Left lung (tissue), 10 donors: ENCODE results near the gene KIZ. TPM values are rescaled to one million over a fixed set of nuclear protein-coding genes. Genes with fewer than 3 reads are reported as not detected.
A peak's percentile ranks its signal among the peaks of the same experiment; 100 is the strongest.

Source experiments
- ATAC-seq: fragments of 200-7000 bp; cut with Tn5 transposase; one replicate; pipeline ENCODE4 v1.9.1; 2020; ENCODE audit warnings: moderate library complexity
- DNase-seq, 4 donors: peaks; one replicate each; pipeline ENCODE4 v3.0.0-alpha.2; 2013 to 2020
- H3K27ac ChIP-seq, 2 donors: fragments of 200-600 bp; sonication (generic) in 1 of 2; one replicate each; pipeline versions ENCODE4 v1.5.0 to v1.8.0; 2020 to 2021
- H3K27me3 ChIP-seq, 2 donors: fragments of 200-600 bp; sonication (generic) in 1 of 2; one replicate each; pipeline versions ENCODE4 v1.5.0 to v1.8.0; 2020 to 2021
- H3K36me3 ChIP-seq, 2 donors: fragments of 200-600 bp; sonication (generic) in 1 of 2; one replicate each; pipeline versions ENCODE4 v1.5.0 to v1.8.0; 2020 to 2021
- H3K4me1 ChIP-seq, 2 donors: fragments of 200-600 bp; one replicate each; pipeline ENCODE4 v1.8.0; 2021
- H3K4me3 ChIP-seq, 2 donors: fragments of 200-600 bp; sonication (generic) in 1 of 2; one replicate each; pipeline versions ENCODE4 v1.5.0 to v1.8.0; 2020 to 2021; ENCODE audit warnings: mild to moderate bottlenecking in 1 of 2
- H3K9me3 ChIP-seq, 2 donors: fragments of 200-600 bp; sonication (generic) in 1 of 2; one replicate each; pipeline versions ENCODE4 v1.5.0 to v1.8.0; 2020 to 2021
- intact Hi-C, 2 donors: fragments of 100-400 bp; cut with DNase I; formaldehyde crosslinking; loops; one replicate each; pipeline versions ENCODE4 v1.11.2 to v1.14.2; 2022
- polyA plus RNA-seq, 6 donors: library from polyadenylated mRNA; unstranded; fragments of 120-200 nt; gene quantifications; one replicate each; pipeline ENCODE4 v1.2.1, GENCODE V29; 2013; ENCODE audit not compliant: insufficient read length in 6 of 6
- total RNA-seq, 2 donors: library from RNA; stranded (reverse); fragmentation: NEBNext Ultra II Directional; extraction: Animal tissue kit (Norgen Biotek cat#: 25700); gene quantifications; one replicate each; pipeline ENCODE4 v1.2.1, GENCODE V29; 2021
- TF ChIP-seq, protein P1 (sequence below), 2 donors: fragments of 200-600 bp; sonication (generic) in 1 of 2; IDR thresholded peaks; one replicate each; pipeline versions ENCODE4 v1.5.0 to v1.8.0; 2021; ENCODE audit warnings: antibody characterized with exemption in 2 of 2
- donor health status: DM: no; HTN: yes; CAD: no.
- donor health status: DM: no; HTN: no; CAD: no.

The KIZ gene
- total and polyA plus RNA-seq, 8 donors = 10.4 to 30.6 (median 25.2) TPM

DNA sequence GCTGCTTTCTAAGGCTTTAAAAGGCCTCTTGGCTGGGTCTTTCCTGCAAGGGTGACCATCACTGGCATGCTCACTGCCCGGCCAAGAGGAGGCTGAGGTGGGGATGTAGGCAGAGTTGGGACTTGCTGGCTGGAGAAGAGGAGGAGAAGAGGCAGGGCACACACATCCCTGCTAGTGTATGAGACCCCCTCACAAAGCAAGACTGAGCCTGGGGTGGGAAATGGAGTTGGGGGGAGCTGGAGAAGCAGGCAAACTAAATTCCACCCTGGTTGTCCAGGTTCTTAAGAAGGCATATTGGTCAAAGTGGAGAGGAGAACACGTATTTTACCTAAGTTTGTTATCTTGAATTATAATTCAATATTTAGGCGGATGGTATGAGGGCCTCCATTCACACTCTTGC is 1.7 kb upstream of the KIZ start:
- H3K4me3 ChIP-seq = no peak overlapping the region
- no peaks in the 10 kb centered on the region for H3K36me3 ChIP-seq
- DNase-seq (no peak), ATAC-seq (no peak)
- TF ChIP-seq, protein P1, sequence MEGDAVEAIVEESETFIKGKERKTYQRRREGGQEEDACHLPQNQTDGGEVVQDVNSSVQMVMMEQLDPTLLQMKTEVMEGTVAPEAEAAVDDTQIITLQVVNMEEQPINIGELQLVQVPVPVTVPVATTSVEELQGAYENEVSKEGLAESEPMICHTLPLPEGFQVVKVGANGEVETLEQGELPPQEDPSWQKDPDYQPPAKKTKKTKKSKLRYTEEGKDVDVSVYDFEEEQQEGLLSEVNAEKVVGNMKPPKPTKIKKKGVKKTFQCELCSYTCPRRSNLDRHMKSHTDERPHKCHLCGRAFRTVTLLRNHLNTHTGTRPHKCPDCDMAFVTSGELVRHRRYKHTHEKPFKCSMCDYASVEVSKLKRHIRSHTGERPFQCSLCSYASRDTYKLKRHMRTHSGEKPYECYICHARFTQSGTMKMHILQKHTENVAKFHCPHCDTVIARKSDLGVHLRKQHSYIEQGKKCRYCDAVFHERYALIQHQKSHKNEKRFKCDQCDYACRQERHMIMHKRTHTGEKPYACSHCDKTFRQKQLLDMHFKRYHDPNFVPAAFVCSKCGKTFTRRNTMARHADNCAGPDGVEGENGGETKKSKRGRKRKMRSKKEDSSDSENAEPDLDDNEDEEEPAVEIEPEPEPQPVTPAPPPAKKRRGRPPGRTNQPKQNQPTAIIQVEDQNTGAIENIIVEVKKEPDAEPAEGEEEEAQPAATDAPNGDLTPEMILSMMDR (IDR thresholded peaks at IDR 0.05) = no peak
- intact Hi-C loops = no loop called here
- H3K27ac ChIP-seq = no peak overlapping the region
- no peaks in the 10 kb centered on the region for H3K9me3 ChIP-seq
- H3K4me1 ChIP-seq = peaks cover 5 to 18% of the 10 kb centered on the region in 2 donors
- peaks cover 0 to 8% of the 10 kb centered on the region in 2 donors for H3K27me3 ChIP-seq

- no peaks in the 10 kb centered on the region for H3K27me3 ChIP-seq
- intact Hi-C loops = no loop called here
- H3K4me3 ChIP-seq = peak overlapping the region; percentile 83 to 98
- TF ChIP-seq, protein P1 (IDR thresholded peaks at IDR 0.05) = no peak
- DNase-seq (peak in 1 of 4 donors; percentile 33), ATAC-seq (peak; percentile 58)
- peaks cover 5 to 18% of the 10 kb centered on the region in 2 donors for H3K4me1 ChIP-seq
- H3K36me3 ChIP-seq = no peaks in the 10 kb centered on the region
- H3K9me3 ChIP-seq = no peaks in the 10 kb centered on the region
- peak overlapping the region in 1 of 2 donors; percentile 48 for H3K27ac ChIP-seq
Measured at GRCh38 chr20:21125072-21125848, 622 bp upstream of the KIZ start.

- TF ChIP-seq, protein P1 (IDR thresholded peaks at IDR 0.05) = no peak
- intact Hi-C loops = no loop called here
- peak overlapping the region in 1 of 2 donors; percentile 65 for H3K27ac ChIP-seq
- ATAC-seq (no peak), DNase-seq (peak in 1 of 4 donors; percentile 44)
- peaks cover 5 to 18% of the 10 kb centered on the region in 2 donors for H3K4me1 ChIP-seq
- no peaks in the 10 kb centered on the region for H3K27me3 ChIP-seq
- H3K36me3 ChIP-seq = no peaks in the 10 kb centered on the region
- H3K4me3 ChIP-seq = peak overlapping the region; percentile 83 to 98
- no peaks in the 10 kb centered on the region for H3K9me3 ChIP-seq
Measured at GRCh38 chr20:21126581-21126870, 644 bp downstream of the KIZ start.

DNA sequence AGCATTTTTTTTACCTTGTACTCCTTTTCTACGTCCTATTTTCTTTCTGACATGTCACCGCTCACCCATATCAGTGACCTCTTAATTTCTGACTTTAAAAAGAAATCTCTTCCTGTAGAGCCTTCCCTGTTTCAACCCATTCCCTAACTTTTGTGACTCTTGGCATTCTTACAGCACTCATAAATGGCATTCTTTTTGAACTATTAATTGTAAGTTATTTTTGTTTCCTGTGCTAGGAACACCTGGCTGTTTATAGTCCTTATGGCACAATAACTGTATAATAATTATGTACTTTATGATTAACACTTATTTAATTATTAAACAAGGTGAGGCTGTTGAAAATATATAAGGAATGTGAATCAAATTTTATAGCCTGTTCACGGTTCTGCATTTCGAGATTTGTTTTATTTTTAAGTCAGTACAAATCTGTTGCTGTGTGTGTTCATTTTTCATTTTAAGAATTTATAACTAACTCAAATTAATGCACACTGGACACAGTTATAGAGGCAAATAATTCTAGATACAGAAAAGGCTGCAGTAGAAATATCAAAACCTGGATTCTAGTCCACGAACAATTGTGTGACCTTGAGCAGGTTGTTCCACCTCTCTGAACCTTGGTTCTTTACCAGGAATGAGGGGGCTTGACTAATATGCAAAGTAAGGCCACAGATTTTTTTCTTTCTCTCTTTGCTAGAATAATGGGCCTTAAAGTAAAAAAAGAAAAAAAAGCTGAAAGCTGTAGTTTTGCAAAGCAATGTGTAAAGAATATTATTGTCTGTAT is 1.5 kb downstream of the KIZ start:
- intact Hi-C loops = no loop called here
- no peaks in the 10 kb centered on the region for H3K27me3 ChIP-seq
- no peak overlapping the region for H3K27ac ChIP-seq
- TF ChIP-seq, protein P1 (IDR thresholded peaks at IDR 0.05) = no peak
- peaks cover 0 to 5% of the 10 kb centered on the region in 2 donors for H3K36me3 ChIP-seq
- H3K4me3 ChIP-seq = no peak overlapping the region
- peaks cover 5 to 18% of the 10 kb centered on the region in 2 donors for H3K4me1 ChIP-seq
- no peaks in the 10 kb centered on the region for H3K9me3 ChIP-seq
- no peak for DNase-seq
- ATAC-seq = no peak

DNA sequence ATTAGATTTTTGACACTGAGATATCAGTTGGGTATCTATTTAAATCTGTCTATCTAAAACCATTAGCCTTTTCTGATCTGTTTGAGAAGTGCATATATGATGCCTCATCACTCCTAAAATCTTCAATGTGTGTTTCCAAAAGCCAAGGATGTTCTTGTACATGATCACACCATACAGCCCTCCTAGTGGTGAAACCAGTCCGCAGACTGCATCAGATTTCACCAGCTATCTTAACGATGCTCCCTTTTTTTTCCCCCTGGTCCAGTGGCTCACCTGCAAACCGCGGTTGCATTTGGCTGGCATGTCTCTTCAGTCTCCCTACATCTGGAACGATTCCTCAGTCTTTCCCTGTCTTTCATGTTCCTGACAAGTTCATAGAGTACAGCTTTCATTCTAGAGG is 4.0 kb downstream of the KIZ start:
- intact Hi-C loops = no loop called here
- ATAC-seq (no peak), DNase-seq (no peak)
- Histone ChIP-seq H3K9me3 (no peaks in the 10 kb centered on the region), H3K4me3 (no peak overlapping the region), H3K36me3 (peaks cover 0 to 7% of the 10 kb centered on the region in 2 donors), H3K27ac (no peak overlapping the region), H3K27me3 (no peaks in the 10 kb centered on the region), H3K4me1 (peaks cover 5 to 17% of the 10 kb centered on the region in 2 donors)
- TF ChIP-seq, protein P1 (IDR thresholded peaks at IDR 0.05) = no peak
